ENCODE measurements around the gene ARAP1. TPM values are rescaled to one million over a fixed set of nuclear protein-coding genes. Genes with fewer than 3 reads are reported as not detected.
A peak's percentile ranks its signal among the peaks of the same experiment; 100 is the strongest.

The ARAP1 gene
- polyA plus RNA-seq, 1 donor from 2014 or later = 20.7 TPM

GRCh38 chr11:72774499-72774898, 22.3 kb upstream of the ARAP1 start:
- Mint-ChIP-seq H3K36me3 (peaks cover 4% of the 10 kb centered on the region), H3K4me3 (no peak overlapping the region), H3K4me1 (peaks cover 4 to 14% (median 9%) of the 10 kb centered on the region in 3 donors), H3K9me3 (no peaks in the 10 kb centered on the region), H3K27me3 (no peaks in the 10 kb centered on the region), H3K27ac (peak overlapping the region in 1 of 3 donors; percentile 87)

GRCh38 chr11:72773696-72774095, 21.5 kb upstream of the ARAP1 start:
- peaks cover 4% of the 10 kb centered on the region for H3K36me3 Mint-ChIP-seq
- H3K9me3 Mint-ChIP-seq = no peaks in the 10 kb centered on the region
- H3K27ac Mint-ChIP-seq = peak overlapping the region in 2 of 3 donors; percentile 40 to 78
- peaks cover 4 to 10% (median 6%) of the 10 kb centered on the region in 3 donors for H3K4me1 Mint-ChIP-seq
- no peaks in the 10 kb centered on the region for H3K27me3 Mint-ChIP-seq
- H3K4me3 Mint-ChIP-seq = no peak overlapping the region

GRCh38 chr11:72773291-72773690, 21.1 kb upstream of the ARAP1 start:
- no peak overlapping the region for H3K4me3 Mint-ChIP-seq
- no peaks in the 10 kb centered on the region for H3K9me3 Mint-ChIP-seq
- H3K27ac Mint-ChIP-seq = peak overlapping the region in 1 of 3 donors; percentile 40
- no peaks in the 10 kb centered on the region for H3K27me3 Mint-ChIP-seq
- peaks cover 4% of the 10 kb centered on the region for H3K36me3 Mint-ChIP-seq
- peaks cover 4 to 10% (median 6%) of the 10 kb centered on the region in 3 donors for H3K4me1 Mint-ChIP-seq

DNA sequence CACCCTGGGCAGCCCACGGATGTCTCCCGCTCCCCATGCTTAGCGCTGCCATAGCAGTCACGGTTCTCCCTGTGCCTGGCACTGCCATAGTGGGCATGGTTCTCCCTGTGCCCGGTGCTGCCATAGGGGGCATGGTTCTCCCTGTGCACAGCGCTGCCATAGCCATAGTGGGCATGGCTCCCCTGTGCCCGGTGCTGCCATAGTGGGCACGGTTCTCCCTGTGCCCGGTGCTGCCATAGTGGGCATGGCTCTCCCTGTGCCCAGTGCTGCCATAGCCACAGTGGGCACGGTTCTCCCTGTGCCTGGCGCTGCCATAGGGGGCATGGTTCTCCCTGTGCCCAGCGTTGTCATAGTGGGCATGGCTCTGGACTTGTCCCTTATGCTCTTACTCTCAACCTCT, 19.9 kb upstream of the ARAP1 start:
- Mint-ChIP-seq H3K4me1 (peaks cover 5 to 6% (median 6%) of the 10 kb centered on the region in 3 donors), H3K36me3 (peaks cover 4% of the 10 kb centered on the region), H3K27ac (no peak overlapping the region), H3K9me3 (no peaks in the 10 kb centered on the region), H3K4me3 (no peak overlapping the region), H3K27me3 (no peaks in the 10 kb centered on the region)

GRCh38 chr11:72771507-72771906, 19.3 kb upstream of the ARAP1 start:
- H3K9me3 Mint-ChIP-seq = no peaks in the 10 kb centered on the region
- H3K4me3 Mint-ChIP-seq = no peak overlapping the region
- peaks cover 4 to 10% (median 7%) of the 10 kb centered on the region in 3 donors for H3K4me1 Mint-ChIP-seq
- no peaks in the 10 kb centered on the region for H3K27me3 Mint-ChIP-seq
- no peak overlapping the region for H3K27ac Mint-ChIP-seq
- peaks cover 4% of the 10 kb centered on the region for H3K36me3 Mint-ChIP-seq

DNA sequence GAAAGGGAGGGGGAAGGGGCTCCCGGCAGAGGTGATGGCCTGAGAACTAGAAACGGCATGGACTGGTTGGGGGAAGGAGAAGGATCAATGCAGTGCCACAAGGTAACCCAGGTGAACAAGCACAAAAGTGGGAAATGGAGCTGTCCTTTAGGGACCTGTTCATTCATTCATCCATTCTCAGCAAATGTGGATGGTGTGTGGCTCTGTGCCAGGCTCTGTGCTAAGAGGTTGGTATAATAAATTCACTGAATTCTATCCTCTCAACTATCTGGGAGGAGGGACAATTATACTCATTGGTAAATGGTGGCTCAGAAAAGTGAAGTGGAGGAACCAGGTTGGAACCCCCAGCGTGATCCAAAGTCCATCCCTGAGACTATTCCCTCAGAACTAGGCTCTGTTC, 18.6 kb upstream of the ARAP1 start:
- Mint-ChIP-seq H3K4me3 (no peak overlapping the region), H3K36me3 (peaks cover 4% of the 10 kb centered on the region), H3K27me3 (no peaks in the 10 kb centered on the region), H3K9me3 (no peaks in the 10 kb centered on the region), H3K27ac (no peak overlapping the region), H3K4me1 (peaks cover 1 to 10% (median 7%) of the 10 kb centered on the region in 3 donors)

GRCh38 chr11:72769680-72770079, 17.5 kb upstream of the ARAP1 start:
- H3K4me3 Mint-ChIP-seq = no peak overlapping the region
- H3K27me3 Mint-ChIP-seq = no peaks in the 10 kb centered on the region
- peaks cover 2% of the 10 kb centered on the region for H3K36me3 Mint-ChIP-seq
- H3K27ac Mint-ChIP-seq = no peak overlapping the region
- H3K4me1 Mint-ChIP-seq = peaks cover 1 to 10% (median 7%) of the 10 kb centered on the region in 3 donors
- no peaks in the 10 kb centered on the region for H3K9me3 Mint-ChIP-seq

DNA sequence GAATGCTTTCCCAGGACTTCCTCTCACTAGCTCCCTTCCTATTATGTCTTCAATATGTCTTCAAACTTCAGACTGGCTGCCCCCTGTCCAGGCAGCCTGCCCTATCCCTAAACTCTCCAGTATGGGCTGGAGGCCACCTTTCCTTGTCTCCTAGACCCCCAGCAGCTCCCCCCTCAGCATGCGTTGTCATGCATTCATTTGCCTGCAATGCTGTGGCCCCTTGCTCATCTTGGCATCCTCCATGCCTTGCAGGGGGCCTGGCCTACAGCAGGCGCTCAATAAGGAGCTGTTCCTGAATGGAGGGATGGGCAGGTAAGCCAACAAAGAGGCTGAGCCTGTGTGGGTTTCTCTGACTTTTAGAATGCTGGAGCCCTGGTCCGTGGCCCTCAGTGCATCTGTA, 16.4 kb upstream of the ARAP1 start:
- peaks cover 2% of the 10 kb centered on the region for H3K36me3 Mint-ChIP-seq
- H3K4me1 Mint-ChIP-seq = peaks cover 5 to 9% (median 7%) of the 10 kb centered on the region in 3 donors

DNA sequence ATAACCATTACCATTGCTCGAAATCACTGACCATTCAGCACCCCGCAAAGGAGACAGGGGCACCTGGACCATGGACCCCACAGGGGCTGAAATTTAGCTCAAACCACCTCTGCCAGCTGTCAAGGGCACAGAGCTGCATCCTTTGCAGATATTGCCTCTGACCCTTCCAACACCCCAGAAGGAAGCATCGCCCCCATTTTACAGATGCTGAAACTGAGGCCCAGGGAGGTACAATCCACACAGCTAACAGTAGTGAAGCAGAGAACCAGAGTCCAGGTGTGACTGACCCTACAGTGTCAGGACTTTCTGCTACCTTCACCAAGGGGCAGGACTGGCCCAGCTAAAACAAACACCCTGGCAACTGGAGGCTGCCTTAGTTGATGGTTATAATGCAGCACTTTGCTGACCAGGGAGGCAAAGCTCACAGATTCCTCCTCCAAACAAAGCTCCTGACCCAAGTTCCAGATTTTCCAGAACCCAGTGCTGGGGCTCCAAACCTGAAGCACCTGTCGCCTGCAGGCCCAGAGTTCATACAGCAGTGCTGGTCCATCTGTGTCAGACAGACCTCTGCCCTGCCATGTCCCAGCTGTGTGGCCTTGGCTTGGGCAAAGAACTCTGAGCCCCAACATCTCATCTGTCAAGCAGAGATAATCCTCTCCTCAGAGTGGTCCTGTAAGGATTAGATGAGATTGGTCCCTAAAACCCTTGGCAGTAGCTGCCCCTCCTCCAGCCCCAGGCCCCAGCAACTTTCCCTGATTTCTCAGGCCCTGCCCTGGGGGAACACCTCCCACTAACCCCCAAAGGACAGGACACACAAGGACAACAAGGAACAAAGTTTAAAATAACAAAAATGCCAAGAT, 15.2 kb upstream of the ARAP1 start:
- H3K36me3 Mint-ChIP-seq = peaks cover 2% of the 10 kb centered on the region
- no peak overlapping the region for H3K4me3 Mint-ChIP-seq
- H3K27ac Mint-ChIP-seq = peak overlapping the region in 2 of 3 donors; percentile 59 to 86
- H3K27me3 Mint-ChIP-seq = peaks cover 2% of the 10 kb centered on the region
- no peaks in the 10 kb centered on the region for H3K9me3 Mint-ChIP-seq
- peaks cover 16 to 21% (median 18%) of the 10 kb centered on the region in 3 donors for H3K4me1 Mint-ChIP-seq

More for the DNA sequence above, 16.4 kb upstream of the ARAP1 start:
- Mint-ChIP-seq H3K27me3 (no peaks in the 10 kb centered on the region), H3K9me3 (no peaks in the 10 kb centered on the region), H3K4me3 (no peak overlapping the region), H3K27ac (no peak overlapping the region)

DNA sequence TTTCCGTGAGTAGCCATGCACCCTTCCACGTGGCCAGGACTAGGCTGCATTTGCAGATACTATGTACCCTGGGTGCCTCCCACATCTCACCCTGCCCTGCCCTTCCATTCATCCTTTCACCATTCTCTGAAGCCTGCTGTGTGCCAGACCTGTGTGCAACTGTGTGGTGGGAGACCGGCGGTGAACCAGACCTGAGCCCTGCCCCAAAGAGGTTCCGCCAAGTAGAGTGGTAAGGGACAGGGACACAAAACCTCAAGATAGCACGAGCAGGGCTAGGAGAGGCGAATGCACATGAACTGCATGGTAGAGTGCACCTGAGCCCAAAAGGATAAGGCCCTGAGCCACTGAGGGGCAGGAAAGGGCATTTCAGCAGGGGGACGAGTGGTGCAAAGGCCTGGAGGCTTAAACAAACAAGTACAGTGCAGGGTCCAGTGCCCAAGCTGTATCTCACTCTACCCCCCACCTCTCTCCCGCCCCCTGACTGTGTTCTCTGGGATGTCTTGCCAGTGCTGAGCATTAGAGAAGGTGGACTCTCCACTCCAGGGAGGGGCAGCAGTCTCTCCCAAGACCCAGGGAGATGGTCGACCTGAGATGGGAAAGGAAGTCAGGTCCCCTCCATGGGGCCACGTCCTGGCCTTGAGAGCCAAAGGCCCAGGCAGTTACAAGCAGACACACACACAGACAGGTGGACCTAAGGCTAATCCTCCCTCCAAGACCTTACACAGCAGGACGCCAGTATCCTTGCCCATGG, 14.1 kb upstream of the ARAP1 start:
- Mint-ChIP-seq H3K27ac (peak overlapping the region in 1 of 3 donors; percentile 59), H3K27me3 (peaks cover 2% of the 10 kb centered on the region), H3K4me1 (peaks cover 16 to 24% (median 18%) of the 10 kb centered on the region in 3 donors), H3K4me3 (no peak overlapping the region), H3K36me3 (peaks cover 2% of the 10 kb centered on the region), H3K9me3 (no peaks in the 10 kb centered on the region)

DNA sequence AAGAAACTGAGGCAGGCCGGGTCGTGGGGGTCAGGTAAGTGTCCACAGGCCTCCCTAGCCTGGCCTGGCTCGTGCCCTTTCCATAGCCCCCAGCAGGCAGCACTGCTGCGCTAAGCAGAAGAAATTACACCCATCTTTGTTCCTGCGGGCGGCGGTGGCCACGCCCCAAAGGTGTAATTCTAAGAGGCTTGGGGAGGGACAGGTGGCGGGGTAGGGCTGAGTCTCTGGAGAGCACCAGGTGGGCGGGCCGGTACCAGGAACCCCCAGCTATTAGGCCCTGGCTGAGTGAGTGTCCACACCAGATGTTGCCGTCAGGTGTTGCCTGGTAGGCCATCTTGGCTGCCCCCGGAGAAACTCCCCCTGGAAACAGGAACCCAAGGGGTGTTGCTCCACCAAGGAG, 12.3 kb upstream of the ARAP1 start:
- Mint-ChIP-seq H3K4me1 (peaks cover 16 to 26% (median 18%) of the 10 kb centered on the region in 3 donors), H3K27me3 (peaks cover 2% of the 10 kb centered on the region), H3K4me3 (no peak overlapping the region), H3K36me3 (peaks cover 2% of the 10 kb centered on the region), H3K27ac (no peak overlapping the region), H3K9me3 (no peaks in the 10 kb centered on the region)

GRCh38 chr11:72763823-72764222, 11.6 kb upstream of the ARAP1 start:
- Mint-ChIP-seq H3K27ac (no peak overlapping the region), H3K4me1 (peaks cover 16 to 28% (median 18%) of the 10 kb centered on the region in 3 donors), H3K36me3 (peaks cover 2% of the 10 kb centered on the region), H3K27me3 (peaks cover 2% of the 10 kb centered on the region), H3K9me3 (no peaks in the 10 kb centered on the region), H3K4me3 (peak overlapping the region in 1 of 4 donors; percentile 4)

GRCh38 chr11:72762641-72763304, 10.6 kb upstream of the ARAP1 start:
- Mint-ChIP-seq H3K27ac (peak overlapping the region in 2 of 3 donors; percentile 42 to 73), H3K36me3 (peaks cover 2% of the 10 kb centered on the region), H3K27me3 (peaks cover 2% of the 10 kb centered on the region), H3K4me3 (peak overlapping the region in 3 of 4 donors; percentile 16 to 27 (median 17)), H3K9me3 (no peaks in the 10 kb centered on the region), H3K4me1 (peaks cover 16 to 30% (median 18%) of the 10 kb centered on the region in 3 donors)

- Mint-ChIP-seq H3K4me1 (peaks cover 14 to 27% (median 16%) of the 10 kb centered on the region in 3 donors), H3K4me3 (no peak overlapping the region), H3K36me3 (peaks cover 3% of the 10 kb centered on the region), H3K27ac (peak overlapping the region in 1 of 3 donors; percentile 93), H3K27me3 (peaks cover 2% of the 10 kb centered on the region), H3K9me3 (no peaks in the 10 kb centered on the region)
Measured at GRCh38 chr11:72760539-72761405, 8.6 kb upstream of the ARAP1 start.
